Renal pelvis (tissue), 4 donors: ENCODE results near the gene PRPSAP1. TPM values are rescaled to one million over a fixed set of nuclear protein-coding genes. Genes with fewer than 3 reads are reported as not detected.
"Not testable (repeated sequence)": the region's sequence is repeated elsewhere in the genome, so short reads cannot be mapped to it uniquely, and the experiment has no call there.

Experiments used
- DNase-seq: peaks from one replicate; pipeline ENCODE4 v3.0.0-alpha.2; 2013
- polyA plus RNA-seq, 3 donors: library from polyadenylated mRNA; unstranded; fragments of 120-200 nt; gene quantifications; one replicate each; pipeline ENCODE4 v1.2.1, GENCODE V29; 2013; ENCODE audit not compliant: insufficient read length in 3 of 3

PRPSAP1 gene
- polyA plus RNA-seq, 3 donors: 83.4 to 87.5 (median 84.3) TPM

GRCh38 chr17:76333673-76334505 is 19.8 kb downstream of the PRPSAP1 start:
- no peak for DNase-seq

- no peak for DNase-seq
Observed at GRCh38 chr17:76331083-76331482, 22.6 kb downstream of the PRPSAP1 start.

GRCh38 chr17:76329664-76330063 is 24.1 kb downstream of the PRPSAP1 start:
- no peak for DNase-seq

- DNase-seq: no peak
Observed at GRCh38 chr17:76327696-76328095, 26.0 kb downstream of the PRPSAP1 start.

GRCh38 chr17:76326306-76326705 is 27.4 kb downstream of the PRPSAP1 start:
- DNase-seq: no peak

GRCh38 chr17:76318586-76318985 is 35.1 kb downstream of the PRPSAP1 start:
- no peak for DNase-seq

GRCh38 chr17:76317535-76317934 is 36.2 kb downstream of the PRPSAP1 start:
- DNase-seq: no peak

GRCh38 chr17:76314392-76315227 is 39.1 kb downstream of the PRPSAP1 start:
- no peak for DNase-seq

GRCh38 chr17:76312735-76313134 is 41.0 kb downstream of the PRPSAP1 start:
- DNase-seq: no peak

GRCh38 chr17:76309461-76309860 is 44.3 kb downstream of the PRPSAP1 start:
- no peak for DNase-seq

GRCh38 chr17:76307966-76308338 is 45.8 kb downstream of the PRPSAP1 start, which contains the start of gene QRICH2:
TSS of gene QRICH2 (minus strand) at chr17:76308276. CDS start at chr17:76307998, 278 bp downstream.
- DNase-seq: no peak

- DNase-seq: no peak
Observed at GRCh38 chr17:76307299-76307965, 46.3 kb downstream of the PRPSAP1 start.

GRCh38 chr17:76305135-76305454 is 48.6 kb downstream of the PRPSAP1 start:
- not testable (repeated sequence) for DNase-seq

- DNase-seq: no peak
Observed at GRCh38 chr17:76304226-76305134, 49.2 kb downstream of the PRPSAP1 start.

GRCh38 chr17:76297436-76297835 is 56.3 kb downstream of the PRPSAP1 start:
- DNase-seq: no peak

GRCh38 chr17:76296889-76297288 is 56.8 kb downstream of the PRPSAP1 start:
- DNase-seq: no peak

GRCh38 chr17:76296186-76296585 is 57.5 kb downstream of the PRPSAP1 start:
- no peak for DNase-seq

GRCh38 chr17:76293106-76293505 is 60.6 kb downstream of the PRPSAP1 start:
- DNase-seq: no peak

- no peak for DNase-seq
Observed at GRCh38 chr17:76292567-76292966, 61.1 kb downstream of the PRPSAP1 start.

- no peak for DNase-seq
Observed at GRCh38 chr17:76281573-76282371, 71.9 kb downstream of the PRPSAP1 start.

GRCh38 chr17:76280650-76281049 is 73.1 kb downstream of the PRPSAP1 start:
- no peak for DNase-seq
